K562 (cell line): ENCODE measurements around the gene SRSF11. TPM values are rescaled to one million over a fixed set of nuclear protein-coding genes. Genes with fewer than 3 reads are reported as not detected.

Source experiments
- HDAC1 ChIP-seq, 2 experiments: fragments of 450-650 bp; IDR thresholded peaks; 2 replicates each; pipeline ENCODE4 v1.6.1; 2016 to 2017; ENCODE audit warnings: inconsistent platforms in 1 of 2, mild to moderate bottlenecking in 1 of 2, moderate library complexity in 1 of 2
- HLTF ChIP-seq: fragments of 450-650 bp; IDR thresholded peaks from 2 replicates; pipeline ENCODE4 v1.6.1; 2016
- MTA2 ChIP-seq: fragments of 450-650 bp; IDR thresholded peaks from 2 replicates; pipeline ENCODE4 v1.6.1; 2016; ENCODE audit warnings: low read depth
- NFXL1 ChIP-seq: fragments of 450-650 bp; formaldehyde crosslinking; IDR thresholded peaks from 2 replicates; pipeline ENCODE4 v1.4.0; 2021; ENCODE audit warnings: mild to moderate bottlenecking
- NR1H2 ChIP-seq: sonication (generic); formaldehyde crosslinking; IDR thresholded peaks from 2 replicates; pipeline ENCODE4 v1.4.0; 2020; ENCODE audit warnings: mild to moderate bottlenecking, missing genetic modification reagents
- NRF1 ChIP-seq, 2 experiments: fragments of 450-650 bp; IDR thresholded peaks in 1 of 2; conservative IDR thresholded peaks in 1 of 2; 2 replicates each; pipeline ENCODE4 v1.6.1; 2014; ENCODE audit warnings: mild to moderate bottlenecking in 2 of 2
- PCBP2 ChIP-seq: fragments of 200-400 bp; formaldehyde crosslinking; IDR thresholded peaks from 2 replicates; pipeline ENCODE4 v1.6.1; 2018; ENCODE audit warnings: low read length, low read depth, mild to moderate bottlenecking, moderate library complexity; ENCODE audit not compliant: poor library complexity, severe bottlenecking
- RBM22 ChIP-seq: fragments of 200-400 bp; formaldehyde crosslinking; IDR thresholded peaks from 2 replicates; pipeline ENCODE4 v1.6.1; 2018; ENCODE audit warnings: low read length, low read depth; ENCODE audit not compliant: poor library complexity, severe bottlenecking
- RFX7 ChIP-seq: fragments of 250-450 bp; sonication (Bioruptor Pico); IDR thresholded peaks from 2 replicates; pipeline ENCODE4 v1.5.1; 2021; ENCODE audit warnings: mild to moderate bottlenecking
- TARDBP ChIP-seq: fragments of 450-650 bp; IDR thresholded peaks from 2 replicates; pipeline ENCODE4 v1.6.1; 2016
- ZNF23 ChIP-seq: fragments of 250-450 bp; sonication (Bioruptor Pico); IDR thresholded peaks from 2 replicates; pipeline ENCODE4 v1.4.0; 2020; ENCODE audit warnings: mild to moderate bottlenecking
- ZNF707 ChIP-seq: fragments of 250-450 bp; sonication (Bioruptor Pico); conservative IDR thresholded peaks from 2 replicates; pipeline ENCODE4 v1.8.0; 2022; ENCODE audit warnings: inconsistent platforms, mild to moderate bottlenecking, moderate library complexity
- polyA plus RNA-seq, 8 experiments: library from polyadenylated mRNA; depleted of rRNA in 4 of 8; stranded (reverse) in 5 of 8; unstranded in 3 of 8; fragments of >200 nt; fragmentation: Nextera tagmentation in 2 of 8; fragmentation: Illumina TruSeq in 1 of 8; extraction: Ambion mirVana in 2 of 8; extraction: Trizol in 1 of 8; gene quantifications; 2 replicates each; pipeline versions ENCODE4 v1.2.1 to v1.2.3, GENCODE V29; 2011 to 2014; ENCODE audit warnings: inconsistent platforms in 1 of 8, missing spikeins in 1 of 8
- total RNA-seq, 7 experiments: library from RNA; depleted of rRNA in 6 of 7; stranded (reverse); fragments of >200 nt in 6 of 7; fragmentation: Illumina TruSeq in 2 of 7; extraction: Trizol in 2 of 7; gene quantifications; 2 replicates each; pipeline versions ENCODE4 v1.2.1 to v1.2.3, GENCODE V29; 2011 to 2021; ENCODE audit warnings: low replicate concordance in 1 of 7
- TF ChIP-seq, protein P1 (sequence below): fragments of 450-650 bp; formaldehyde crosslinking; IDR thresholded peaks from 2 replicates; pipeline ENCODE4 v1.4.0; 2020; ENCODE audit warnings: mild to moderate bottlenecking, moderate library complexity
- TF ChIP-seq, protein P2 (sequence below): fragments of 250-450 bp; sonication (Bioruptor Pico); IDR thresholded peaks from 2 replicates; pipeline ENCODE4 v1.5.0; 2022; ENCODE audit warnings: mild to moderate bottlenecking
- TF ChIP-seq, protein P3 (sequence below): fragments of 250-450 bp; sonication (Bioruptor Pico); IDR thresholded peaks from 2 replicates; pipeline ENCODE4 v1.8.0; 2021; ENCODE audit warnings: moderate library complexity, mild to moderate bottlenecking, inconsistent platforms
- TF ChIP-seq, protein P4 (sequence below): IDR thresholded peaks from 2 replicates; pipeline ENCODE4 v1.6.1; 2014; ENCODE audit warnings: antibody characterized with exemption

Gene SRSF11
- total and polyA plus RNA-seq, 9 of the 15 experiments (the other 6 are each of a cell fraction or from before 2014, with no cell fraction given): 76.9 to 418 (median 190) TPM

DNA sequence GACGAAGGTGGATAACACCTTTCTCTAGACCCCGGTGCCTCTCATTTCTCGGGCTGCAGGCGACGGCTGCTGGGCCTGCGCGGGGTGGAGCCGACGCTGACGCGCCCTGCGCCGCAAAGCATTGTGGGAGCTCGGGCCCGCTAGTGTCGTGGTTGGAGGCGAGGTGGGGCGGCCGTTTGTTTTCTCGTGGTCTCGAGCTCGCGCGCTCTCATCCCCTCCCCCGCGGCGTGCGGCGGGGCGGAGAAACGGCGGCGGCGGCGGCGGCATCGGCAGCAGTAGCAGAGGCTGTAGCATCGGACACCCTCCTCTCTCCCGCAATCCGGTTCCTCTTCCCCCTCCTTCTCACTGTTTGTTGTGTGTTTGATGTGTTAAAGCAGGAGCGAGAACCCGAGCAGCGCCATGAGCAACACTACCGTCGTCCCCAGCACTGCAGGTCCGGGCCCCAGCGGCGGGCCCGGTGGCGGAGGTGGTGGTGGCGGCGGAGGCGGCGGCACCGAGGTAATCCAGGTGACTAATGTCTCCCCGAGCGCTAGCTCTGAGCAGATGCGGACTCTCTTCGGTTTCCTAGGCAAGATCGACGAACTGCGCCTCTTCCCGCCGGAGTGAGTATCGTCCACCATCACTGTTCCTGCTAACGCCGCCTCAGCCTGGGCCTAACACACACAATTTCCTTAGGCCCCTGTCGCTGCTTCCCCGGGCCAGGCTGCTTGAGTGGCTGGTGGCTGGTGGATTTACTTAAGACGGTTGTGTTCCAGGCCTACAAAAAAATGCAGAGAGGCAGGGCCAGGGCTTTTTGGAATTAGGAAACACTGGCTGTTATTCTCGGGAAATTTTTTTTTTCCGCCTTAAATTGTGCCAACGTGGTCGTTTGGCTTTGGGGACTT is at the start of gene SRSF11 (continued):
- TF ChIP-seq, protein P1, sequence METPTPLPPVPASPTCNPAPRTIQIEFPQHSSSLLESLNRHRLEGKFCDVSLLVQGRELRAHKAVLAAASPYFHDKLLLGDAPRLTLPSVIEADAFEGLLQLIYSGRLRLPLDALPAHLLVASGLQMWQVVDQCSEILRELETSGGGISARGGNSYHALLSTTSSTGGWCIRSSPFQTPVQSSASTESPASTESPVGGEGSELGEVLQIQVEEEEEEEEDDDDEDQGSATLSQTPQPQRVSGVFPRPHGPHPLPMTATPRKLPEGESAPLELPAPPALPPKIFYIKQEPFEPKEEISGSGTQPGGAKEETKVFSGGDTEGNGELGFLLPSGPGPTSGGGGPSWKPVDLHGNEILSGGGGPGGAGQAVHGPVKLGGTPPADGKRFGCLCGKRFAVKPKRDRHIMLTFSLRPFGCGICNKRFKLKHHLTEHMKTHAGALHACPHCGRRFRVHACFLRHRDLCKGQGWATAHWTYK (CRISPR knock-in tag): no peak; the same call in 1 of the 2 replicates
- TF ChIP-seq ZNF23 (CRISPR knock-in tag) (no peak), TARDBP (0 out of 2 replicates have a peak, but pooled peaks have one; percentile 53), HLTF (0 out of 2 replicates have a peak, but pooled peaks have one; percentile 51), NR1H2 (CRISPR knock-in tag) (no peak), RFX7 (CRISPR knock-in tag) (no peak), RBM22 (no peak), PCBP2 (no peak), HDAC1 (IDR thresholded peaks at IDR 0.05) (peak in 1 of 2 experiments; percentile 76; a peak in 2 of 4 replicates), NRF1 (conservative IDR thresholded peaks at IDR 0.05 in 1 of 2, IDR thresholded peaks at IDR 0.05 in 1 of 2) (peak; percentile 96 to 97), MTA2 (no peak), ZNF707 (no peak), NFXL1 (no peak)
- TF ChIP-seq, protein P2, sequence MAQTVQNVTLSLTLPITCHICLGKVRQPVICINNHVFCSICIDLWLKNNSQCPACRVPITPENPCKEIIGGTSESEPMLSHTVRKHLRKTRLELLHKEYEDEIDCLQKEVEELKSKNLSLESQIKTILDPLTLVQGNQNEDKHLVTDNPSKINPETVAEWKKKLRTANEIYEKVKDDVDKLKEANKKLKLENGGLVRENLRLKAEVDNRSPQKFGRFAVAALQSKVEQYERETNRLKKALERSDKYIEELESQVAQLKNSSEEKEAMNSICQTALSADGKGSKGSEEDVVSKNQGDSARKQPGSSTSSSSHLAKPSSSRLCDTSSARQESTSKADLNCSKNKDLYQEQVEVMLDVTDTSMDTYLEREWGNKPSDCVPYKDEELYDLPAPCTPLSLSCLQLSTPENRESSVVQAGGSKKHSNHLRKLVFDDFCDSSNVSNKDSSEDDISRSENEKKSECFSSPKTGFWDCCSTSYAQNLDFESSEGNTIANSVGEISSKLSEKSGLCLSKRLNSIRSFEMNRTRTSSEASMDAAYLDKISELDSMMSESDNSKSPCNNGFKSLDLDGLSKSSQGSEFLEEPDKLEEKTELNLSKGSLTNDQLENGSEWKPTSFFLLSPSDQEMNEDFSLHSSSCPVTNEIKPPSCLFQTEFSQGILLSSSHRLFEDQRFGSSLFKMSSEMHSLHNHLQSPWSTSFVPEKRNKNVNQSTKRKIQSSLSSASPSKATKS: no peak
- TF ChIP-seq, protein P3, sequence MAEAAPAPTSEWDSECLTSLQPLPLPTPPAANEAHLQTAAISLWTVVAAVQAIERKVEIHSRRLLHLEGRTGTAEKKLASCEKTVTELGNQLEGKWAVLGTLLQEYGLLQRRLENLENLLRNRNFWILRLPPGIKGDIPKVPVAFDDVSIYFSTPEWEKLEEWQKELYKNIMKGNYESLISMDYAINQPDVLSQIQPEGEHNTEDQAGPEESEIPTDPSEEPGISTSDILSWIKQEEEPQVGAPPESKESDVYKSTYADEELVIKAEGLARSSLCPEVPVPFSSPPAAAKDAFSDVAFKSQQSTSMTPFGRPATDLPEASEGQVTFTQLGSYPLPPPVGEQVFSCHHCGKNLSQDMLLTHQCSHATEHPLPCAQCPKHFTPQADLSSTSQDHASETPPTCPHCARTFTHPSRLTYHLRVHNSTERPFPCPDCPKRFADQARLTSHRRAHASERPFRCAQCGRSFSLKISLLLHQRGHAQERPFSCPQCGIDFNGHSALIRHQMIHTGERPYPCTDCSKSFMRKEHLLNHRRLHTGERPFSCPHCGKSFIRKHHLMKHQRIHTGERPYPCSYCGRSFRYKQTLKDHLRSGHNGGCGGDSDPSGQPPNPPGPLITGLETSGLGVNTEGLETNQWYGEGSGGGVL (CRISPR knock-in tag): no peak
- TF ChIP-seq, protein P4, sequence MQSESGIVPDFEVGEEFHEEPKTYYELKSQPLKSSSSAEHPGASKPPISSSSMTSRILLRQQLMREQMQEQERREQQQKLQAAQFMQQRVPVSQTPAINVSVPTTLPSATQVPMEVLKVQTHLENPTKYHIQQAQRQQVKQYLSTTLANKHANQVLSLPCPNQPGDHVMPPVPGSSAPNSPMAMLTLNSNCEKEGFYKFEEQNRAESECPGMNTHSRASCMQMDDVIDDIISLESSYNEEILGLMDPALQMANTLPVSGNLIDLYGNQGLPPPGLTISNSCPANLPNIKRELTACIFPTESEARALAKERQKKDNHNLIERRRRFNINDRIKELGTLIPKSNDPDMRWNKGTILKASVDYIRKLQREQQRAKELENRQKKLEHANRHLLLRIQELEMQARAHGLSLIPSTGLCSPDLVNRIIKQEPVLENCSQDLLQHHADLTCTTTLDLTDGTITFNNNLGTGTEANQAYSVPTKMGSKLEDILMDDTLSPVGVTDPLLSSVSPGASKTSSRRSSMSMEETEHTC: peak; percentile 76; the same call in 1 of the 2 replicates
